Stimulated activated CD8-positive, alpha-beta memory T cell treated with anti-CD3 and anti-CD28 coated beads, Interleukin-4, amount 100 ng/mL, for 48 hours (primary cell): ENCODE data around the gene DPEP2.
"Not testable (repeated sequence)": the region's sequence is repeated elsewhere in the genome, so short reads cannot be mapped to it uniquely, and the experiment has no call there.

Experiments
- DNase-seq: peaks from one replicate; pipeline ENCODE4 v3.0.0-alpha.2; 2020

DPEP2 gene

DNA sequence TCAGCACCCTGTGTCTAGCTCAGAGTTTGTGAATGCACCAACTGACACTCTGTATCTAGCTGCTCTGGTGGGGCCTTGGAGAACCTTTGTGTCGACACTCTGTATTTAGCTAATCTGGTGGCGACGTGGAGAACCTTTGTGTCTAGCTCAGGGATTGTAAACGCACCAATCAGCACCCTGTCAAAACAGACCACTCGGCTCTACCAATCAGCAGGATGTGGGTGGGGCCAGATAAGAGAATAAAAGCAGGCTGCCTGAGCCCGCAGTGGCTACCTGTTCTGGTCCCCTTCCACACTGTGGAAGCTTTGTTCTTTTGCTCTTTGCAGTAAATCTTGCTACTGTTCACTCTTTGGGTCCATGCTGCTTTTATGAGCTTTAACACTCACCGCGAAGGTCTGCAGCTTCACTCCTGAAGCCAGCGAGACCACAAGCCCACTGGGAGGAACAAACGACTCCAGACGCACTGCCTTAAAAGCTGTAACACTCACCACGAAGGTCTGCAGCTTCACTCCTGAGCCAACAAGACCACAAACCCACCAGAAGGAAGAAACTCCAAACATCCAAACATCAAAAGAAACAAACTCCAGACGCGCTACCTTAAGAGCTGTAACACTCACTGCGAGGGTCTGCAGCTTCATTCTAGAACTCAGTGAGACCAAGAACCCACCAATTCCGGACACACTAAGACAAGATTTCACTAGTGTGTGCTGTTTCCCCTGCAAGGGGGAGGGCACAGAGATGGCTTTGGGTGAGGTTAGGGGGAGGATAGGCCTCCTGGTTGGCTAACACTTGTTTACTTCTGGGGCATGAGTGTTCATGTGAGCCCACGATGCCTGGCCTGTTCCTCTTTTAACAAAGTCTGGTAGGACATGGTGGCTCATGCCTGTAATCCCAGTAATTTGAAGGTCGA lies at the start of gene DPEP2:
DPEP2 (minus strand) TSS at position 706 of the 910 bp plus-strand sequence. CDS start 6,272 bp downstream, outside the sequence.
- DNase-seq: peak; percentile 65

- no peak for DNase-seq
These were observed 48.7 kb upstream of the DPEP2 start for GRCh38 chr16:68047987-68048386.

DNA sequence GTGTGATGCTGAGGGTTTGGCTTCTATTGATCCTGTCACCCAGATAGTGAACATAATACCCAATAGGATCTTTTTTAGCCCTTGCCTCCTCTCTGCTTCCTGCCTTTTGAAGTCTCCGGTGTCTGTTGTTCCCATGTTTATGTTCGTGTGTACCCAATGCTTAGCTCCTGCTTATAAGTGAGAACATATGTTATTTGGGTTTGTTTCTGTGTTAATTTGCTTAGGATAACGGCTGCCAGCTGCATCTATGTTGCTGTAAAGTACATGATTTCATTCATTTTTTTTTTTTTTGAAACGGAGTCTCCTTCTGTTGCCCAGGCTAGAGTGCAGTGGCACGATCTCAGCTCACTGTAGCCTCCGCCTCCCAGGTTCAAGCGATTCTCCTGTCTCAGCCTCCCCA lies 46.8 kb upstream of the DPEP2 start:
- DNase-seq: no peak

- DNase-seq: no peak
These were observed 42.5 kb upstream of the DPEP2 start for GRCh38 chr16:68041783-68042182.

- DNase-seq: peak; percentile 95
These were observed 41.4 kb upstream of the DPEP2 start for GRCh38 chr16:68040506-68041288.

DNA sequence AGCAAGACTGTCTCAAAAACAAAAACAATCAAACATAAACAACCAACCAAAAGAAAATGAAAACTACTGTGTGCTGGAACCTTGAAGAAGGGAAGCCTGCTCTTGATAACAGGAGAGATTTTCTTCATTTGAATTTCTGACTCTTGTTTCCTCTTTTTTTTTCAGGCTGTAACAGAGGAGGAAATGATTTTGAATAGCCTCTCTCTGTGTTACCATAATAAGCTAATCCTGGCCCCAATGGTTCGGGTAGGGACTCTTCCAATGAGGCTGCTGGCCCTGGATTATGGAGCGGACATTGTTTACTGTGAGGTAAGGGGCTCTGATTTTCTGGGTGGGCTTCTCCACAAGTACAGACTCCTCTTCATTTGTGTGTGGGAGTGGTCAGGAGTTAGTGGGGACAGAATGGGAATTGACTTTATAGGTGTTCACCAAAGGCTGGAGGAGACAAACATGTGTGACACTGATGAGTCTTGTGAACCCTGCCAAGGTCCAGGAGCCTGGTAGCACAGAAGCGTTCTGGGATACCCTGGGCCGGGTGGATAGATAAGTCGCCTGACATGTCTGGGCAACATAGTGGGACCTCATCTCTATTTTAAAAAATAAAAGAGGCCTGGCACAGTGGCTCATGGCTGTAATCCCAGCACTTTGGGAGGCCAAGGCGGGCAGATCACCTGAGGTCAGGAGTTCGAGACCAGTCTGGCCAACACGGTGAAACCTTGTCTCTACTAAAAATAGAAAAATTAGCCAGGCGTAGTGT lies 38.7 kb upstream of the DPEP2 start:
- DNase-seq: no peak

DNA sequence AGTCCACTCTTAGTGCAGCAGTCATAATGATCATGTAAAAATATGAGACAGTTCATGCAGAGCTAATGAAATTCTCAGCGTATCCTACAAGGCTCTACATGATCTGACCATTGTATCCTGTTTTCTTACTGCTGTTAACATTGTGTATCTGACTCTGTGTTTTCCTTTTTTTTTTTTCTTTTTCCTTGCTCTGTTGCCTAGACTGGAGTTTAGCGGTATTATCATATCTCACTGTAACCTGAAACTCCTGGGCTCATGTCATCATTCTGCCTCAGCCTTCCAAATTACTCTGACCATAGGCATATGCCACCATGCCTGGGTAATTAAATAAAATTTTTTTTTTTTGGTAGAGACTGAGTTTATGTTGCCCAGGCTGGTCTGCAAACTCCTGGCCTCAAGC lies 35.9 kb upstream of the DPEP2 start:
- no peak for DNase-seq

GRCh38 chr16:68033101-68033500 lies 33.8 kb upstream of the DPEP2 start:
- DNase-seq: no peak

GRCh38 chr16:68031951-68032350 lies 32.7 kb upstream of the DPEP2 start:
- no peak for DNase-seq

DNA sequence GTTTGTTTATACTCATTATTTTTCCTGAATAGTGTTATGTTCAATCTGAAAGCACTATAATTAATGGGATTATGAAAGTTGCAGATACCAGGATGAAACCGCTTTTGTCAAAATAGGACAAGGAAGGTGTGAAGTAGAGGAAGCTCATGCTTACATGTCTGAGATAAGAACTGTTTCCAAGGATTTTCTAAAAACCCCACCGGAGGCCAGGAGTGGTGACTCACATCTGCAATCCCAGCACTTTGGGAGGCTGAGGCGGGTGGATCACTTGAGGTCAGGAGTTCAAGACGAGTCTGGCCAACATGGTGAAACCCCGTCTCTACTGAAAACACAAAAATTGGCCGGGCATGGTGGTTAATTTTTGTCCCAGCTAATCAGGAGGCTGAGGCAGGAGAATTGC lies 30.8 kb upstream of the DPEP2 start:
- DNase-seq: not testable (repeated sequence)

DNA sequence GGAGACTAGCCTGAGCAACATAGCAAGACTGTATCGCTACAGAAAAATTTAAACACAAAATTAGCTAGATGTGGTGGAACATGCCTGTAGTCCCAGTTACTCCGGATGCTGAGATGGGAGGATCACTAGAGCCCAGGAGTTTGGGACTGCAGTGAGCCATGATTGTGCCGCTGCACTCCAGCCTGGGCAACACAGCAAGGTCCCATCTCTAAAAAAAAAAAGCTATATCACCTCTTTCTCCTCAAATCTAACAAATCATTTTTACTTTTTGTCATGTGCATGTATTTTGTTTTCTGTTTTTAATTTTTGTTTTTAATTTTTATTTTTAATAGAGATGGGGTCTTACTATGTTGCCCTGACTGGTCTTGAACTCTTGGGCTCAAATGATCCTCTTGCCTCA lies 29.7 kb upstream of the DPEP2 start:
- no peak for DNase-seq

DNA sequence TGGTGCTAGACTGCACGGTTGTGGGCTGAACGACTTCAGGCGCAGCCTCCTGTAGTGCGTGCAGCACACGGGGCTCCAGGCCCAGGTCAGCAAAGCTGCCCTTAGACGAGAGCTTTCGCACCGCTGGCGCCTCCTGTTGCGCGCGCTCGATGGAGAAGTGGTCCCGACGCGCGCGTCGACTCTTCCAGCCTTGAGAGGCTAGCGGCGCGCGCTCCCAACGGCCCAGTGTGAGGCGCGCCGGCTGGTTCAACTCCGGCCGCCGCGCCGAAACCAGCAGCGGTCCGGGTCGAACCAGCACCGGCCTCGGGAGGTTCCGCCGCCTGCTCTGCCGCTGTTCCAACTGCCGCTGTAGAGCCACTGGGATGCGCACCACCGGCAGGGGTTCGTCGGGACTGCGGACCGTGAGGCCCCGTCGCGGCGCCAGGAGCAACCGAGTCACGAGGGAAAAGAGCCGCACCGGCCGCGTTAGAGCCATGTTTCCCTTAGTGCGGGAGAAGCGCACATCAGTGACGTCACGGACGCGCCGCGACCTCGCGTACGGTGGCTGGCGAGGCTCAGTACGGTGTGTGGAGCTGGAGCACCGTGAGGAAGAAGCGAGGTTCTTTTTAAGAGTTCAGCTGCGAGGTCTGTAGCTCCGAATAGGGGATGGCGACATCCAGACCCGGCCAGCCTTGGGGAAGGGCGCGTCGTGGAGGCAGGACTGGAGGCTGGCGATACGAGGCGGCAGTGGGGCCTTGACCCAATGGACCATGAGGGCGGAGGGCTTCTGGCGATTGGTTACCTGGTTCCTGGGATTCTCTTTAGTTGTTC lies 23.6 kb upstream of the DPEP2 start, which contains the start of the genes DDX28 and DUS2:
DDX28 (minus strand) TSS at position 505 of the 810 bp plus-strand sequence; CDS start at position 475, 30 bp downstream.
DUS2 (plus strand) TSS at position 557 of the 810 bp plus-strand sequence. CDS start 14,740 bp downstream, outside the sequence.
- peak; percentile 97 for DNase-seq

DNA sequence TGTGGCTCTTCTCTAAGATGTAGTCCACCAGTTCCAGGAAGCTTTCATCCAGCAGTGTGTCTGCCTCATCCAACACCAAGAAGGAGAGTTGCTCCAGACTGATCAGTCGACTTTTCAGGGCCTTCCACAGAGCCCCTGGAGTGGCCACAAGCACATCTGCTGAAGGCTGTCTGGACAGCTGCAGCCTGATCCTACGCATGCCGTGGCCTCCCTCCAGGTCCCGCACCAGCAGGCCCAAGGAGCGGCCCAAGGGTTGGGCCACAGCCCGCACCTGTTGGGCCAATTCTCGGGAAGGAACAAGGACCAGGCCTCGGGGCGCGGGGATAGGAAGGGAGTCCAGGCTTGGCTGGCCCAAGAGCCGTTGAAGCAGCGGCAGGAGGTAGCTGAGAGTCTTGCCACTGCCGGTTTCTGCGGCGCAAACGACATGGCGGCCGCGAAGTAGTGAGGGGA lies 23.0 kb upstream of the DPEP2 start:
- no peak for DNase-seq

DNA sequence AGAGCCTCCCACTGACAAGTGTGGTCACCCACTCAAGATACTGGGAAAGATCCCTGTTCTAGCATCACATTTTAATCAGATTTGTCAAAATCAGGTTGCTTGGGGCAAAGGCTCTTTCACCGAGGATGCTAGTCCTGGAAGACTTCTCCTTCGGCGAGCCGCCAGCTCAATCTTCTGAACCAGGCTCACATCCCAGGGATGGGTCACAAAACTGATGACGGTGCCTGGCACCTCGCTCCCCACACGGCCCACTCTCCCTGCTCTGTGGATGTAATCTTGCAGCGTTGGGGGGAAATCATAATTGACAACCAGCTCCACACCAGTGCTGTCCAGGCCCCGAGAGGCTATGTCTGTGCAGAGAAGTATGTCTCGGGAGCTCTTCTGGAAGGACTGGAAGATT lies 22.2 kb upstream of the DPEP2 start:
- no peak for DNase-seq

DNA sequence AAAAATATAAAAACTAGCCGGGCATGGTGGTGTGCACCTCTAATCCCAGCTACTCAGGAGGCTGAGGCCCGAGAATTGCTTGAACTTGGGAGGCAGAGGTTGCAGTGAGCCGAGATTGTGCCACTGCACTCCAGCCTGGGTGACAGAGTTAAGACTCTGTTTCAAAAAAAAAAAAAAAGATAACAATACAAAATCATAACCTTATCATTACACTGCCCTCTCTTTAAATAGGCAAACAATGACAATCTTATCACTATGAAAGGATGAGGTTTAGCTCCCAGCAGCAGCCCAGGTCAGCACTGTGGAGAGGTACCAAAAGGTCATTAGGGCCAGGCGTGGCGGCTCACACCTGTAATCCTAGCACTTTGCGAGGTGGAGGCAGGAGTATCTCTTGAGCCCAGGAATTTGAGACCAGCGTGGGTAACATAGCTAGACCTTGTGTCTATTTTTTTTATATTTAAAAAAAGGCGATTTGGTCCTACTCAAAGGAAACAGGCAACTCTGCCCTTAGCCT lies 19.9 kb upstream of the DPEP2 start:
- DNase-seq: no peak

DNA sequence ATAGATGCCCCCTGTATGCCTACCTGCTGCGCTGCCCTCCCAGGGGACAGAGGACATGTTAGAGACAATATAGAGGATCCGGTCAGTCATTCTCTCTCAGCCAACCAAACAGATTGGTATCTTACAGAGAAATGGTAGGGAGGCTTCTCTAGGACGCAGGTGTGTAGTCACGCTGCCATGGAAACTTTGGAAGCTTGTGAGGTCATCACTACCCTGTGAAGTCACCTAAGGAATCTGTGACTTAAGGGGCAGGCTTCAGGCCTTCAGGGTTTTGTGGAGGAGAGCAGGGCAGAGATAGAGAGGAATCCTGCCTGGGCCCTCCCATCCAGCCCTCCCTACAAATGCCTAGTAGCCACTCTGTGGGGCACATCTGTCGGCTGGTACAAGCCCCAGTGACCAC lies 16.4 kb upstream of the DPEP2 start, which contains the start of gene DPEP2NB:
DPEP2NB (minus strand) TSS at position 231 of the 400 bp plus-strand sequence; CDS start at position 90, 141 bp downstream.
- no peak for DNase-seq

- DNase-seq: no peak
These were observed 14.2 kb upstream of the DPEP2 start for GRCh38 chr16:68013440-68013839.

- DNase-seq: not testable (repeated sequence)
These were observed 10.6 kb upstream of the DPEP2 start for GRCh38 chr16:68009872-68010271.

DNA sequence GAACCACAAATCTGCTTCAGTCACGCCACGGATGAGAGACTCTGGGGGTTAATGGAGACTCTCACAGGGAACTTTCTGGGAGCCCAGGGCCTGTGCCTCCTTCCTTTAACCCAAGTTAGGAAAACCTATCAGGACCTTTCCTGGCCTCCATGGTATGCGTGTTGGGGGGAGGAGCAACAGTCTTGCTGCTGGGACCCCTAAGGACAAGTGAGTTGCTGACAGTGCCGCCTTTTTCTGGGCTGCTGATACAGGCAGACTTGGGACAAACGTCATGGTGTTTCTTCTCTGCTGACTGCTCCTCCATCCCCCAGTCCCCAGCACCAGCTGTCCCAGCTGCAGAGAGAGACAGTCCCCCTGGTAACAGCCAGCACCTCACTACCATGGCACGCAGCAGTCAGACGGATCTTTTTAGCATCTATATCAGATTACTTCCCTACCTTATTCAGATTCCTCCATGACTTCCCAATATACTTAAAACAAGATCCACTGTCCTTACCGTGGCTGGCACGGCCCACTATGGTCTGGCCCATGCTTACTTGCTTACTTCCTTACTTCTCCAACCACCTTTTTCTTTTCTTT lies 10.0 kb upstream of the DPEP2 start:
- DNase-seq: no peak

DNA sequence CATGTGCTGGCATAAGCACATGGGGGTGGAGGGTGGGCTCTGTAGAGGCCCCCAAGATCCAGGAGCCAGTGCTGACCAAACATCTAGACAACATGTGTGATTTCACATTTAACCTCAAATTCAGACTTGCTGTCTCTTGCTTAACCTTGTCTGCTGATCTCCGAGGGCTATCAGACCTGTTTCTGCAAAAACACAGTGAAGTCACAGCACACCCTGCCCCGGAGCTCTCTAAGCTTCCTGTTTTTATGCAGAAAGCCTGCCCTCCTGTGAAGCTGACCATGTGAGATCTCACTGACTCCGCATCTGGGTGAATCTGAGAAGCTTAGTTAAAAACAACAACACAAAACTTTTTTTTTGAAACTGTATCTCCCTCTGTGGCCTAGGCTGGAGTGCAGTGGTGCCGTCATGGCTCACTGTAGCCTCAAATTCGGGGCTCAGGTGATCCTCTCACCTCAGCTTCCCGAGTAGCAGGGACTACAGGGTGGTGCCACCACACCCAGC lies 6.6 kb upstream of the DPEP2 start:
- no peak for DNase-seq

DNA sequence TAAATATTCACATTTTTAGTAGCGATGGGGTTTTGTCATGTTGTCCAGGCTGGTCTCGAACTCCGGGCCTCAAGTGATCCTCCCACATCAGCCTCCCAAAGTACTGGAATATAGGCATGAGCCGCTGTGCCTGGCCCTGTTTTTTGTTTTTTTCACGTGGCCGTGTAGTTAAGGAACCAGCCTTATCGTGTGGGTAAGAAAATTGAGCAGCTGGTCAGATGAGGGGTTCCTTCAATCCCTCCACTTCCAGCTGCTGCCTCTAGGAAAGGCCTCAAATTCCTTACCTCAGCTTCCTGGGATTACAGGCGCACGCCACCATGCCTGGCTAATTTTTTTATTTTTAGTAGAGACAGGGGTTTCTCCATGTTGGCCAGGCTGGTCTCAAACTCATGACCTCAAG lies 5.9 kb upstream of the DPEP2 start:
- no peak for DNase-seq
